DMS79 (cell line): Measurements from ENCODE around the gene POU2AF3.
A peak's percentile ranks its signal among the peaks of the same experiment; 100 is the strongest.

Experiments used
- DNase-seq: peaks from one replicate; lab custom pipeline; 2025; lab: John Stamatoyannopoulos, UW

Gene POU2AF3

GRCh38 chr11:111329306-111330204, 31.2 kb downstream of the POU2AF3 start:
- no peak for DNase-seq

GRCh38 chr11:111330234-111330893, 32.0 kb downstream of the POU2AF3 start:
- DNase-seq, result no peak

- no peak for DNase-seq
Measured at GRCh38 chr11:111331711-111332479, 33.5 kb downstream of the POU2AF3 start.

GRCh38 chr11:111334532-111335502, 36.5 kb downstream of the POU2AF3 start:
- DNase-seq, result peak; percentile 39

- no peak for DNase-seq
Measured at GRCh38 chr11:111335549-111335948, 37.2 kb downstream of the POU2AF3 start.

- no peak for DNase-seq
Measured at GRCh38 chr11:111336062-111336461, 37.7 kb downstream of the POU2AF3 start.

GRCh38 chr11:111336582-111337256, 38.4 kb downstream of the POU2AF3 start:
- no peak for DNase-seq

- no peak for DNase-seq
Measured at GRCh38 chr11:111339758-111340388, 41.5 kb downstream of the POU2AF3 start.

- no peak for DNase-seq
Measured at GRCh38 chr11:111342329-111342728, 44.0 kb downstream of the POU2AF3 start.

- no peak for DNase-seq
Measured at GRCh38 chr11:111344032-111344431, 45.7 kb downstream of the POU2AF3 start.

- DNase-seq, result no peak
Measured at GRCh38 chr11:111347002-111347722, 48.8 kb downstream of the POU2AF3 start.

- no peak for DNase-seq
Measured at GRCh38 chr11:111347723-111348115, 49.4 kb downstream of the POU2AF3 start.

- DNase-seq, result no peak
Measured at GRCh38 chr11:111348147-111348546, 49.8 kb downstream of the POU2AF3 start.

- DNase-seq, result no peak
Measured at GRCh38 chr11:111349191-111349695, 50.9 kb downstream of the POU2AF3 start.

- no peak for DNase-seq
Measured at GRCh38 chr11:111350811-111351210, 52.5 kb downstream of the POU2AF3 start.

GRCh38 chr11:111351374-111352055, 53.2 kb downstream of the POU2AF3 start:
- DNase-seq, result no peak

- no peak for DNase-seq
Measured at GRCh38 chr11:111352231-111352746, 53.9 kb downstream of the POU2AF3 start.

GRCh38 chr11:111352935-111353710, 54.8 kb downstream of the POU2AF3 start:
- DNase-seq, result no peak
